Thoracic aorta (tissue), 2 donors: Measurements from ENCODE around the gene GJB3. TPM values are rescaled to one million over a fixed set of nuclear protein-coding genes. Genes with fewer than 3 reads are reported as not detected.

Experiments used
- ATAC-seq: fragments of 150-250 bp; one replicate; pipeline ENCODE4 v1.8.0; 2017; ENCODE audit warnings: low read depth; ENCODE audit not compliant: insufficient number of reproducible peaks, low FRiP score
- DNase-seq: peaks from one replicate; pipeline ENCODE4 v3.0.0-alpha.2; 2020; ENCODE audit warnings: low spot score
- H3K27ac ChIP-seq, 2 donors: fragments of 200-600 bp; sonication (generic); 1 replicate in 1 of 2; 2 replicates in 1 of 2; pipeline ENCODE4 v1.5.1; 2016; ENCODE audit warnings: mild to moderate bottlenecking in 2 of 2, moderate library complexity in 2 of 2
- H3K27me3 ChIP-seq: fragments of 200-600 bp; sonication (generic); replicated peaks from 2 replicates; pipeline ENCODE4 v1.6.0; 2016; ENCODE audit warnings: mild to moderate bottlenecking; ENCODE audit not compliant: insufficient read depth
- H3K36me3 ChIP-seq: fragments of 200-600 bp; sonication (generic); one replicate; pipeline ENCODE4 v1.5.1; 2016
- H3K4me1 ChIP-seq, 2 donors: fragments of 200-600 bp; sonication (generic); 1 replicate in 1 of 2; 2 replicates in 1 of 2; pipeline versions ENCODE4 v1.5.1 to v1.6.0; 2016; ENCODE audit warnings: low read depth in 2 of 2, mild to moderate bottlenecking in 1 of 2; ENCODE audit not compliant: control insufficient read depth in 1 of 2
- H3K4me3 ChIP-seq: fragments of 200-600 bp; sonication (generic); 2 replicates; pipeline ENCODE4 v1.5.1; 2016; ENCODE audit warnings: mild to moderate bottlenecking
- H3K9me3 ChIP-seq: fragments of 200-600 bp; sonication (generic); 2 replicates; pipeline ENCODE4 v1.5.1; 2016
- CTCF ChIP-seq: fragments of 200-600 bp; sonication (generic); IDR thresholded peaks from one replicate; pipeline ENCODE4 v1.5.1; 2019; ENCODE audit warnings: antibody characterized with exemption
- total RNA-seq, 2 donors: library from RNA; depleted of rRNA; stranded (reverse); fragments of >200 nt; gene quantifications; one replicate each; pipeline versions ENCODE4 v1.1.0 to v1.2.3, GENCODE V29; 2016

GJB3 gene
- total RNA-seq, 2 donors from 2014 or later: 0.28 to 0.54 TPM

DNA sequence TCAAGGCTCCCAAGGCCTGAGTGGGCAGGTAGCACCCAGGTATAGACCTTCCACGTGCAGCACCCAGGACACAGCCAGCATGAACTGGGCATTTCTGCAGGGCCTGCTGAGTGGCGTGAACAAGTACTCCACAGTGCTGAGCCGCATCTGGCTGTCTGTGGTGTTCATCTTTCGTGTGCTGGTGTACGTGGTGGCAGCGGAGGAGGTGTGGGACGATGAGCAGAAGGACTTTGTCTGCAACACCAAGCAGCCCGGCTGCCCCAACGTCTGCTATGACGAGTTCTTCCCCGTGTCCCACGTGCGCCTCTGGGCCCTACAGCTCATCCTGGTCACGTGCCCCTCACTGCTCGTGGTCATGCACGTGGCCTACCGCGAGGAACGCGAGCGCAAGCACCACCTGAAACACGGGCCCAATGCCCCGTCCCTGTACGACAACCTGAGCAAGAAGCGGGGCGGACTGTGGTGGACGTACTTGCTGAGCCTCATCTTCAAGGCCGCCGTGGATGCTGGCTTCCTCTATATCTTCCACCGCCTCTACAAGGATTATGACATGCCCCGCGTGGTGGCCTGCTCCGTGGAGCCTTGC lies 19.7 kb upstream of the GJB3 start:
- no peaks in the 10 kb centered on the region for H3K4me1 ChIP-seq
- H3K27ac ChIP-seq: no peak overlapping the region
- no peak for ATAC-seq
- TF ChIP-seq CTCF: no peak
- DNase-seq: no peak
- H3K9me3 ChIP-seq: no peaks in the 10 kb centered on the region
- H3K4me3 ChIP-seq: no peak overlapping the region
- no peaks in the 10 kb centered on the region for H3K27me3 ChIP-seq
- H3K36me3 ChIP-seq: no peaks in the 10 kb centered on the region

GRCh38 chr1:34761776-34762307 lies 19.2 kb upstream of the GJB3 start:
- no peak overlapping the region for H3K27ac ChIP-seq
- no peaks in the 10 kb centered on the region for H3K4me1 ChIP-seq
- TF ChIP-seq CTCF: no peak
- H3K9me3 ChIP-seq: no peaks in the 10 kb centered on the region
- DNase-seq (no peak), ATAC-seq (no peak)
- H3K36me3 ChIP-seq: no peaks in the 10 kb centered on the region
- H3K4me3 ChIP-seq: no peak overlapping the region
- H3K27me3 ChIP-seq: no peaks in the 10 kb centered on the region

- no peak for DNase-seq
- no peaks in the 10 kb centered on the region for H3K4me1 ChIP-seq
Observed at GRCh38 chr1:34762474-34763141, 18.4 kb upstream of the GJB3 start.

DNA sequence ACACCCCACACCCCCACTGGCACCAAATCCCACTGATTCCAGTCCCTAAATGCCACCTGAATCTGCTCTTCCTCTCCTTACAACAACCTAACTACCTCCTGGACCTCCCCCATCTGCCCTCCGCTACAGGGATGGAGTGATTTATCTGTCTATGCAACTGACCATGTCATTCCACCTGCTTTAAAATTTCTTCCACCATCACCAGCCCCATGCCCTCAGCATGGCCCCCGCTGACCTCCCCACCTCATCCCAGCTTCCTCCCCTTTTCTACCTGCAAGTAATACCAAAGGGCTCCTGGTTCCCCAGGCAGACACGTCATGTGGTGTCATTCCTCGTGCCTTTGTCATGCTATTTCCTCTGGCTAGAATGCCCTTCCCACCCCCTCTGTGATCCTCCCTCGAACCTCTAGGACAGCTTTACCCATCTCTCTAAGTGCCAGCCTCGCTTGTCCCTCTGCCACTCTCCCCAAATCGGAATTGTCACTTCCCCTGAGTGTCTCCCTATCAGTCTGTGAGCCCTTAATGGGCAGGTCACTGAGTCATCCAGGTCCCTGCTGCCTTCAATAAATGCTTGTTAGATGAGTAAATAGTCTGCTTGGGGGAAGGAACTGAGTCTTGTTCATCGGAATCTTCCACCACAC lies 17.8 kb upstream of the GJB3 start:
- DNase-seq: no peak
- TF ChIP-seq CTCF: no peak
- no peak for ATAC-seq
- Histone ChIP-seq H3K4me3 (no peak overlapping the region), H3K27me3 (no peaks in the 10 kb centered on the region), H3K27ac (no peak overlapping the region), H3K9me3 (no peaks in the 10 kb centered on the region), H3K36me3 (no peaks in the 10 kb centered on the region), H3K4me1 (no peaks in the 10 kb centered on the region)

More at GRCh38 chr1:34762474-34763141, 18.4 kb upstream of the GJB3 start:
- Histone ChIP-seq H3K27ac (no peak overlapping the region), H3K9me3 (no peaks in the 10 kb centered on the region), H3K4me3 (no peak overlapping the region), H3K27me3 (no peaks in the 10 kb centered on the region), H3K36me3 (no peaks in the 10 kb centered on the region)
- TF ChIP-seq CTCF: no peak
- ATAC-seq: no peak

DNA sequence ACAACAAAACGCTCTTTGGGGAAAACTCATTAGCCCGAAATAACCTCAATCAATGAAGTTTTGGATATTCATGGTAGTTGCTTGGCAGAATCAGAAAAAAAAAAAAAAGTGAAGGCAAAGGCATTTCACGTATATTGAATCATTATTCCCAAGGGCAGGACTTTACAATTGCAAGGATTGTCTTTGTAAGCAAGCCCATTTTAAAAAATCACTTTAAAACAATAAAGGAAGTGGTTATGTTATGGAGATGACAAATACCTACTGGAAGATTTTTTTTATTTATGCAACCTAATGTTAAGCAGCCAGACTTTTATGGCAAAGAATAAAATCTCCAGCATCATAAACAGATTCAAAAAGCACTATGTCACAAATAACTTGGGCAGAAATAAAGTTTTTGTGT lies 12.2 kb upstream of the GJB3 start:
- H3K4me3 ChIP-seq: no peak overlapping the region
- H3K27me3 ChIP-seq: no peaks in the 10 kb centered on the region
- no peaks in the 10 kb centered on the region for H3K36me3 ChIP-seq
- H3K4me1 ChIP-seq: no peaks in the 10 kb centered on the region
- H3K9me3 ChIP-seq: no peaks in the 10 kb centered on the region
- no peak overlapping the region for H3K27ac ChIP-seq
- DNase-seq (no peak), ATAC-seq (no peak)
- no peak for TF ChIP-seq CTCF
